ENCODE results near the gene GPRC5A. TPM values are rescaled to one million over a fixed set of nuclear protein-coding genes. Genes with fewer than 3 reads are reported as not detected.

Gene GPRC5A
- total and polyA plus RNA-seq, 2 of the 13 experiments (the other 11 are each of a cell fraction or from before 2014, with no cell fraction given), result 0.27 to 3.0 TPM

- ChIA-PET POLR2A (no interaction called here), CTCF (ENCODE audit: low intra/inter-chr PET ratio, low total read pairs) (no interaction called here)
- ATAC-seq (no peak), FAIRE-seq (no peak), DNase-seq (ENCODE audit: low spot score) (no peak)
- no TSS peak for BruUV-seq (replicated peaks)
- H3K9ac ChIP-seq (ENCODE audit: insufficient read depth, low read depth, low read length), result no peak overlapping the region
- no peaks in the 10 kb centered on the region for H3K79me2 ChIP-seq (ENCODE audit: insufficient read depth, low read length)
- H3K27me3 ChIP-seq (ENCODE audit: control insufficient read depth in 1 of 2, insufficient read depth in 2 of 2, low read length in 2 of 2), result no peaks in the 10 kb centered on the region
- 100% methylated on average over 1 of the region's 1 CpG for WGBS (ENCODE audit: low lambda C conversion rate)
- no peaks in the 10 kb centered on the region for H4K20me1 ChIP-seq (ENCODE audit: insufficient read depth, low read length)
- no peaks in the 10 kb centered on the region for H3K9me3 ChIP-seq (ENCODE audit: low read length)
- H3K4me2 ChIP-seq (ENCODE audit: low read depth, low read length), result no peak overlapping the region
- peaks cover 0 to 4% of the 10 kb centered on the region in 2 experiments; a peak in 2 of 5 replicates for H3K36me3 ChIP-seq (replicated peaks in 1 of 2; ENCODE audit: control insufficient read depth in 1 of 2, insufficient read depth in 2 of 2, low read length in 2 of 2)
- H2AFZ ChIP-seq (ENCODE audit: low read length), result no peak overlapping the region
- intact Hi-C loops (cut with micrococcal nuclease; ENCODE audit: unreplicated experiment) (no loop called here), in situ Hi-C loops (cut with HindIII; ENCODE audit: extremely low pct_ligation_motif_present, low pct_unique_long_range_greater_than_20kb) (no loop called here)
- TF ChIP-seq ZNF101 (CRISPR knock-in tag; IDR thresholded peaks at IDR 0.05; ENCODE audit: borderline replicate concordance, low read depth), result no peak
- no peak for TF ChIP-seq ZSCAN31 (CRISPR knock-in tag; IDR thresholded peaks at IDR 0.05; ENCODE audit: low read depth)
- no peak for TF ChIP-seq ELF3 (CRISPR knock-in tag; IDR thresholded peaks at IDR 0.05)
- no peak for TF ChIP-seq ZNF569 (CRISPR knock-in tag; IDR thresholded peaks at IDR 0.05; ENCODE audit: borderline replicate concordance)
- TF ChIP-seq ARNT2 (CRISPR knock-in tag; IDR thresholded peaks at IDR 0.05; ENCODE audit: low read depth), result no peak
- TF ChIP-seq, protein P1, sequence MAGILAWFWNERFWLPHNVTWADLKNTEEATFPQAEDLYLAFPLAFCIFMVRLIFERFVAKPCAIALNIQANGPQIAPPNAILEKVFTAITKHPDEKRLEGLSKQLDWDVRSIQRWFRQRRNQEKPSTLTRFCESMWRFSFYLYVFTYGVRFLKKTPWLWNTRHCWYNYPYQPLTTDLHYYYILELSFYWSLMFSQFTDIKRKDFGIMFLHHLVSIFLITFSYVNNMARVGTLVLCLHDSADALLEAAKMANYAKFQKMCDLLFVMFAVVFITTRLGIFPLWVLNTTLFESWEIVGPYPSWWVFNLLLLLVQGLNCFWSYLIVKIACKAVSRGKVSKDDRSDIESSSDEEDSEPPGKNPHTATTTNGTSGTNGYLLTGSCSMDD (CRISPR knock-in tag; IDR thresholded peaks at IDR 0.05), result no peak
- TF ChIP-seq, protein P2, sequence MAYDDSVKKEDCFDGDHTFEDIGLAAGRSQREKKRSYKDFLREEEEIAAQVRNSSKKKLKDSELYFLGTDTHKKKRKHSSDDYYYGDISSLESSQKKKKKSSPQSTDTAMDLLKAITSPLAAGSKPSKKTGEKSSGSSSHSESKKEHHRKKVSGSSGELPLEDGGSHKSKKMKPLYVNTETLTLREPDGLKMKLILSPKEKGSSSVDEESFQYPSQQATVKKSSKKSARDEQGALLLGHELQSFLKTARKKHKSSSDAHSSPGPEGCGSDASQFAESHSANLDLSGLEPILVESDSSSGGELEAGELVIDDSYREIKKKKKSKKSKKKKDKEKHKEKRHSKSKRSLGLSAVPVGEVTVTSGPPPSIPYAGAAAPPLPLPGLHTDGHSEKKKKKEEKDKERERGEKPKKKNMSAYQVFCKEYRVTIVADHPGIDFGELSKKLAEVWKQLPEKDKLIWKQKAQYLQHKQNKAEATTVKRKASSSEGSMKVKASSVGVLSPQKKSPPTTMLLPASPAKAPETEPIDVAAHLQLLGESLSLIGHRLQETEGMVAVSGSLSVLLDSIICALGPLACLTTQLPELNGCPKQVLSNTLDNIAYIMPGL (CRISPR knock-in tag; IDR thresholded peaks at IDR 0.05; ENCODE audit: borderline replicate concordance in 1 of 2, low read depth in 1 of 2), result no peak
- TF ChIP-seq PAWR (CRISPR knock-in tag; IDR thresholded peaks at IDR 0.05; ENCODE audit: borderline replicate concordance), result no peak
- TF ChIP-seq CREB1 (IDR thresholded peaks at IDR 0.05), result no peak
- no peak for TF ChIP-seq CREB1 (CRISPR knock-in tag; IDR thresholded peaks at IDR 0.05)
- TF ChIP-seq ZMYM2 (CRISPR knock-in tag; IDR thresholded peaks at IDR 0.05), result no peak
- no peak for TF ChIP-seq RARA (CRISPR knock-in tag; IDR thresholded peaks at IDR 0.05)
- TF ChIP-seq ZNF878 (CRISPR knock-in tag; IDR thresholded peaks at IDR 0.05), result no peak
- no peak overlapping the region for H3K27ac ChIP-seq (ENCODE audit: extremely low read length, insufficient read depth, low read length)
- peaks cover 42% of the 10 kb centered on the region for H3K4me1 ChIP-seq (ENCODE audit: insufficient read depth, low read length)
- no peak overlapping the region for H3K4me3 ChIP-seq (replicated peaks in 1 of 3; ENCODE audit: insufficient read depth in 1 of 3, low read depth in 2 of 3, low read length in 3 of 3)
Measured at GRCh38 chr12:12951504-12951903, 60.1 kb downstream of the GPRC5A start.
